Measurements from ENCODE around the gene IGLL1. TPM values are rescaled to one million over a fixed set of nuclear protein-coding genes. Genes with fewer than 3 reads are reported as not detected.
"Not testable (repeated sequence)": the region's sequence is repeated elsewhere in the genome, so short reads cannot be mapped to it uniquely, and the experiment has no call there.

Gene IGLL1
- total and polyA plus RNA-seq, 2 donors (not counting 1 experiment from before 2014, with no cell fraction given) = not detected

GRCh38 chr22:23539135-23539838 is 40.8 kb downstream of the IGLL1 start:
- POLR2A ChIA-PET = no interaction called here
- peaks cover 21% of the 10 kb centered on the region for H3K4me1 Mint-ChIP-seq
- Histone ChIP-seq H3K27ac (ENCODE audit: low read length in 2 of 2) (no peak overlapping the region), H3K9ac (ENCODE audit: low read length) (no peak overlapping the region), H4K20me1 (ENCODE audit: control insufficient read depth, insufficient read depth, low read length, poor library complexity, severe bottlenecking) (no peaks in the 10 kb centered on the region), H3K4me2 (replicated peaks; ENCODE audit: low read depth, low read length, poor library complexity, severe bottlenecking) (peak overlapping the region; percentile 60), H3K79me2 (ENCODE audit: control insufficient read depth, insufficient read depth, low read length) (no peaks in the 10 kb centered on the region), H3K27me3 (replicated peaks in 1 of 4; ENCODE audit: control extremely low read depth in 1 of 4, control insufficient read depth in 3 of 4, insufficient read depth in 4 of 4, low read length in 3 of 4) (peaks cover 0 to 2% (median 0%) of the 10 kb centered on the region in 4 experiments), H3K9me3 (ENCODE audit: control extremely low read depth in 1 of 3, control insufficient read depth in 2 of 3, insufficient read depth in 1 of 3, low read length in 2 of 3) (no peaks in the 10 kb centered on the region), H3K4me3 (ENCODE audit: control extremely low read depth in 1 of 5, extremely low read depth in 1 of 5, insufficient read depth in 1 of 5, low read depth in 2 of 5, low read length in 4 of 5) (peak overlapping the region in 1 of 5 experiments; percentile 12), H3K4me1 (ENCODE audit: control insufficient read depth in 2 of 2, insufficient read depth in 2 of 2, low read length in 2 of 2) (peaks cover 0 to 20% of the 10 kb centered on the region in 2 donors), H3K36me3 (replicated peaks in 1 of 2; ENCODE audit: control extremely low read depth in 1 of 2, control insufficient read depth in 1 of 2, extremely low read depth in 1 of 2, insufficient read depth in 2 of 2, low read length in 1 of 2) (no peaks in the 10 kb centered on the region), H2AFZ (ENCODE audit: insufficient read depth, low read depth, low read length, poor library complexity, severe bottlenecking) (peak overlapping the region; percentile 64)
- H3K4me3 Mint-ChIP-seq = peak overlapping the region; percentile 42
- WGBS (ENCODE audit: insufficient coverage) = 26% methylated on average over 18 of the region's 21 CpGs
- no peaks in the 10 kb centered on the region for H3K27me3 Mint-ChIP-seq
- TF ChIP-seq EZH2 (IDR thresholded peaks at IDR 0.05; ENCODE audit: borderline replicate concordance, insufficient read depth, low read depth, low read length, poor library complexity, severe bottlenecking) (no peak), CTCF (IDR thresholded peaks at IDR 0.05) (peak; percentile 81)
- intact Hi-C loops (cut with micrococcal nuclease) = loop anchor here (2.0 kb wide), 1 partner anchor 16 kb away; no protein-coding TSS in a partner anchor
- no peak overlapping the region for H3K27ac Mint-ChIP-seq
- peak; percentile 83 for DNase-seq
- H3K9me3 Mint-ChIP-seq (ENCODE audit: insufficient read depth) = no peaks in the 10 kb centered on the region
- CTCF ChIA-PET = interaction anchor here (0.6 to 1.9 kb wide), 6 partner anchors 10 to 362 kb away, joined by 3 to 8 read pairs (median 4); no protein-coding TSS in a partner anchor
- peak; percentile 100 for ATAC-seq (ENCODE audit: low read depth)

GRCh38 chr22:23538696-23539030 is 41.4 kb downstream of the IGLL1 start:
- DNase-seq; H3K9me3 Mint-ChIP-seq (ENCODE audit: insufficient read depth); H3K27me3 Mint-ChIP-seq; H3K36me3 ChIP-seq (replicated peaks in 1 of 2; ENCODE audit: control extremely low read depth in 1 of 2, control insufficient read depth in 1 of 2, extremely low read depth in 1 of 2, insufficient read depth in 2 of 2, low read length in 1 of 2); H3K9me3 ChIP-seq (ENCODE audit: control extremely low read depth in 1 of 3, control insufficient read depth in 2 of 3, insufficient read depth in 1 of 3, low read length in 2 of 3); H3K79me2 ChIP-seq (ENCODE audit: control insufficient read depth, insufficient read depth, low read length); ATAC-seq (ENCODE audit: low read depth); H3K9ac ChIP-seq (ENCODE audit: low read length); H3K4me3 ChIP-seq (ENCODE audit: control extremely low read depth in 1 of 5, extremely low read depth in 1 of 5, insufficient read depth in 1 of 5, low read depth in 2 of 5, low read length in 4 of 5); H3K27me3 ChIP-seq (replicated peaks in 1 of 4; ENCODE audit: control extremely low read depth in 1 of 4, control insufficient read depth in 3 of 4, insufficient read depth in 4 of 4, low read length in 3 of 4); H3K27ac ChIP-seq (ENCODE audit: low read length in 2 of 2); H3K4me3 Mint-ChIP-seq; H3K27ac Mint-ChIP-seq; H3K4me2 ChIP-seq (replicated peaks; ENCODE audit: low read depth, low read length, poor library complexity, severe bottlenecking); POLR2A ChIA-PET; H2AFZ ChIP-seq (ENCODE audit: insufficient read depth, low read depth, low read length, poor library complexity, severe bottlenecking); H4K20me1 ChIP-seq (ENCODE audit: control insufficient read depth, insufficient read depth, low read length, poor library complexity, severe bottlenecking): not testable (repeated sequence)
- WGBS (ENCODE audit: insufficient coverage) = no CpG with 5 or more reads among the region's 6 CpGs
- peaks cover 0 to 20% of the 10 kb centered on the region in 2 donors for H3K4me1 ChIP-seq (ENCODE audit: control insufficient read depth in 2 of 2, insufficient read depth in 2 of 2, low read length in 2 of 2)
- CTCF ChIA-PET = interaction anchor here (0.8 to 1.9 kb wide), 5 partner anchors 9 to 361 kb away, joined by 3 to 8 read pairs (median 4); no protein-coding TSS in a partner anchor
- intact Hi-C loops (cut with micrococcal nuclease) = loop anchor here (2.0 kb wide), 1 partner anchor 16 kb away; no protein-coding TSS in a partner anchor
- peaks cover 21% of the 10 kb centered on the region for H3K4me1 Mint-ChIP-seq

- H3K9me3 ChIP-seq (ENCODE audit: control extremely low read depth in 1 of 3, control insufficient read depth in 2 of 3, insufficient read depth in 1 of 3, low read length in 2 of 3); H3K4me2 ChIP-seq (replicated peaks; ENCODE audit: low read depth, low read length, poor library complexity, severe bottlenecking); H4K20me1 ChIP-seq (ENCODE audit: control insufficient read depth, insufficient read depth, low read length, poor library complexity, severe bottlenecking); H3K27me3 Mint-ChIP-seq; H2AFZ ChIP-seq (ENCODE audit: insufficient read depth, low read depth, low read length, poor library complexity, severe bottlenecking); H3K4me3 Mint-ChIP-seq; H3K36me3 ChIP-seq (replicated peaks in 1 of 2; ENCODE audit: control extremely low read depth in 1 of 2, control insufficient read depth in 1 of 2, extremely low read depth in 1 of 2, insufficient read depth in 2 of 2, low read length in 1 of 2); H3K9me3 Mint-ChIP-seq (ENCODE audit: insufficient read depth); H3K27ac Mint-ChIP-seq; H3K27ac ChIP-seq (ENCODE audit: low read length in 2 of 2); ATAC-seq (ENCODE audit: low read depth); H3K9ac ChIP-seq (ENCODE audit: low read length); H3K4me3 ChIP-seq (ENCODE audit: control extremely low read depth in 1 of 5, extremely low read depth in 1 of 5, insufficient read depth in 1 of 5, low read depth in 2 of 5, low read length in 4 of 5); H3K27me3 ChIP-seq (replicated peaks in 1 of 4; ENCODE audit: control extremely low read depth in 1 of 4, control insufficient read depth in 3 of 4, insufficient read depth in 4 of 4, low read length in 3 of 4); POLR2A ChIA-PET; DNase-seq; H3K79me2 ChIP-seq (ENCODE audit: control insufficient read depth, insufficient read depth, low read length): not testable (repeated sequence)
- peaks cover 24% of the 10 kb centered on the region for H3K4me1 Mint-ChIP-seq
- WGBS (ENCODE audit: insufficient coverage) = 92% methylated on average over 8 of the region's 19 CpGs
- H3K4me1 ChIP-seq (ENCODE audit: control insufficient read depth in 2 of 2, insufficient read depth in 2 of 2, low read length in 2 of 2) = peaks cover 0 to 20% of the 10 kb centered on the region in 2 donors
- CTCF ChIA-PET = interaction anchor here (0.8 to 1.9 kb wide), 4 partner anchors 8 to 152 kb away, joined by 3 to 8 read pairs (median 4); no protein-coding TSS in a partner anchor
- intact Hi-C loops (cut with micrococcal nuclease) = loop anchor here (2.0 kb wide), 1 partner anchor 15 kb away; no protein-coding TSS in a partner anchor
These were observed 42.0 kb downstream of the IGLL1 start for GRCh38 chr22:23537830-23538695.

Data from B cell (primary cell).